Thymus (tissue), 11 donors: ENCODE measurements around the gene CHRNA9. TPM values are rescaled to one million over a fixed set of nuclear protein-coding genes. Genes with fewer than 3 reads are reported as not detected.

Experiments used
- DNase-seq, 9 donors: peaks; one replicate each; pipeline ENCODE4 v3.0.0-alpha.2; 2013; ENCODE audit warnings: low spot score in 9 of 9, low read depth in 6 of 9, missing footprints in 1 of 9
- H3K27ac ChIP-seq, 2 donors: one replicate each; pipeline ENCODE4 v1.5.1; 2013; ENCODE audit warnings: control low read depth in 1 of 2, low read depth in 1 of 2, low read length in 1 of 2, mild to moderate bottlenecking in 1 of 2, moderate library complexity in 1 of 2
- H3K27me3 ChIP-seq, 2 donors: one replicate each; pipeline ENCODE4 v1.5.1; 2013; ENCODE audit warnings: low read length in 1 of 2; ENCODE audit not compliant: control insufficient read depth in 2 of 2, insufficient read depth in 1 of 2
- H3K36me3 ChIP-seq, 2 donors: one replicate each; pipeline ENCODE4 v1.5.1; 2013; ENCODE audit warnings: low read length in 1 of 2, mild to moderate bottlenecking in 1 of 2, moderate library complexity in 1 of 2; ENCODE audit not compliant: control insufficient read depth in 2 of 2, insufficient read depth in 2 of 2
- H3K4me1 ChIP-seq, 2 donors: one replicate each; pipeline ENCODE4 v1.5.1; 2013; ENCODE audit warnings: low read length in 2 of 2; ENCODE audit not compliant: control insufficient read depth in 2 of 2, insufficient read depth in 2 of 2
- H3K4me3 ChIP-seq, 2 donors: one replicate each; pipeline ENCODE4 v1.5.1; 2013; ENCODE audit warnings: low read length in 2 of 2, control low read depth in 1 of 2, mild to moderate bottlenecking in 1 of 2
- H3K9me3 ChIP-seq, 2 donors: one replicate each; pipeline ENCODE4 v1.5.1; 2013; ENCODE audit warnings: low read length in 1 of 2, mild to moderate bottlenecking in 1 of 2; ENCODE audit not compliant: control insufficient read depth in 2 of 2, insufficient read depth in 1 of 2
- WGBS: extraction: QIAGEN DNeasy Blood & Tissue Kit; methylation state at CpG from one replicate; pipeline ENCODE4 v1.1.7; 2013; 5-methylcytosine and 5-hydroxymethylcytosine counted together
- polyA plus RNA-seq: library from polyadenylated mRNA; stranded (reverse); fragments of 200-250 nt; gene quantifications from one replicate; pipeline ENCODE4 v1.2.3, GENCODE V29; 2013
- total RNA-seq: library from RNA; stranded (reverse); fragments of 120-200 nt; gene quantifications from one replicate; pipeline ENCODE4 v1.2.4, GENCODE V29; 2013
- donor health status: healthy.

The CHRNA9 gene
- total and polyA plus RNA-seq, 2 donors = 0.68 to 0.99 TPM

DNA sequence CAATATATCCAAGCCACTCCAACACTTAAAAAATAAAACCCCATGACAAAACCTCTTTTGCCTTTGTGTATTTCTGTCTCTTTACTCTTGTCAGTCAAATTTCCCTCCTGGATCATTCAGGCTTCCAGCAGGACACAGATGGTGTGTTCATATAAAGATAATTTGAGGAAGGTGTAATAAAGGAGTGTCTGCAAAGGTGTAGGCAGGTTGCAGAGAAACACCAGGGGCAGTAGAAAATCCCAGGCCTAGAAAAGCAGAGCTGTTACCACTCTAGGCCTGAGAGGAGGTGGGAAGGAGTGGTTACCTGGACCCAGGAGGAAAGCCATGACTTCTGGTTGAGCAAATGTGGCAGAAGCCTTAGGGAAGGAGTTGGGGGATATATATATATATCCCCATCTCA lies 28.8 kb downstream of the CHRNA9 start:
- Histone ChIP-seq H3K4me3 (no peak overlapping the region), H3K36me3 (no peaks in the 10 kb centered on the region), H3K4me1 (no peaks in the 10 kb centered on the region), H3K27me3 (no peaks in the 10 kb centered on the region), H3K27ac (no peak overlapping the region), H3K9me3 (no peaks in the 10 kb centered on the region)
- no peak for DNase-seq

- 96% methylated on average over 2 of the region's 2 CpGs for WGBS
- DNase-seq = no peak
- H3K4me3 ChIP-seq = no peak overlapping the region
- no peaks in the 10 kb centered on the region for H3K36me3 ChIP-seq
- no peaks in the 10 kb centered on the region for H3K9me3 ChIP-seq
- H3K27ac ChIP-seq = no peak overlapping the region
- no peaks in the 10 kb centered on the region for H3K27me3 ChIP-seq
- no peaks in the 10 kb centered on the region for H3K4me1 ChIP-seq
Observed at GRCh38 chr4:40365766-40366165, 30.6 kb downstream of the CHRNA9 start.

- WGBS = 97% methylated on average over 4 of the region's 4 CpGs
- no peaks in the 10 kb centered on the region for H3K27me3 ChIP-seq
- H3K9me3 ChIP-seq = no peaks in the 10 kb centered on the region
- no peak overlapping the region for H3K27ac ChIP-seq
- H3K4me3 ChIP-seq = no peak overlapping the region
- H3K36me3 ChIP-seq = no peaks in the 10 kb centered on the region
- no peaks in the 10 kb centered on the region for H3K4me1 ChIP-seq
- DNase-seq = no peak
Observed at GRCh38 chr4:40367451-40367850, 32.3 kb downstream of the CHRNA9 start.

- Histone ChIP-seq H3K4me3 (no peak overlapping the region), H3K9me3 (no peaks in the 10 kb centered on the region), H3K27ac (no peak overlapping the region), H3K27me3 (no peaks in the 10 kb centered on the region), H3K36me3 (no peaks in the 10 kb centered on the region), H3K4me1 (no peaks in the 10 kb centered on the region)
- WGBS = 98% methylated on average over 3 of the region's 3 CpGs
- DNase-seq = no peak
Observed at GRCh38 chr4:40369437-40370274, 34.5 kb downstream of the CHRNA9 start.

DNA sequence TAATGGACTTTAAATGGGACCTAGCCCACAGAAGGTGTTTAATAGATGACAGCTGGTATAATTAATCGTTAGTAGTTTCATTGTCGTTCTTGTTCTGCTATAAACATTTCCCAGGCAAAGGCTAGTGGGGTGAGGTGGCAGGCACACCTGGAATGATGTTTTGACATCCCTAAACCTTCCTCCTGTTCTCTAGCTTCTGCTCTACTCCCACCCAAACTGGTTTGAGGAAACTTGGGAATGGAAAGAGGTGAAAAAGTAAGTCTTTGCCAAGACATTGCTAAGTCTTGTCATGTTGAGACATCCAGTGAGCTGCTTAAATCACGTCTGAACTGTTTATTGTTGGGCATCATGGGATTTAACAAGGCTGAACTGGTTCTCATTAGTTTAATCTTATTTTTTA lies 37.5 kb downstream of the CHRNA9 start:
- no peak for DNase-seq
- WGBS = 94% methylated on average over 3 of the region's 3 CpGs
- Histone ChIP-seq H3K9me3 (no peaks in the 10 kb centered on the region), H3K4me1 (no peaks in the 10 kb centered on the region), H3K27ac (no peak overlapping the region), H3K27me3 (no peaks in the 10 kb centered on the region), H3K36me3 (no peaks in the 10 kb centered on the region), H3K4me3 (no peak overlapping the region)

GRCh38 chr4:40373636-40374035 lies 38.5 kb downstream of the CHRNA9 start:
- 97% methylated on average over 3 of the region's 3 CpGs for WGBS

DNA sequence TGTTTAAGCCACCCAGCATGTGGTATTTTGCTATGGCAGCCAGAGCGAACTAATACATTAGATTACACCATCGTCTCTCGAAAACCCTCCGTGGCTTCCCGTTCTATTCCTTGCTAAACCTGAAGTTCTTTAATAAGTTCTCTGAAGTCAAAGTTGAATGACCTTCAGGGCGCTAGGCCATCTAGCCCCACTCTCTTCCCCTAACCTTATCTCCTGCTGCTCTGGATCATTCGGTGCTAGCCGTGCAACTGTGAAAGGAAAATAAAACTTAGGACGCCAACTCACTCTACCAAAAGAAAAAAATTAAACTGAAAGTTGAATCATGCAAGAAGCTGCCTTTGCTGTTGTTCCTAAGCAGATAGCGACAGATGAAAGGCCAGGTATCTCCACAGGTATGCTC lies 40.0 kb downstream of the CHRNA9 start:
- WGBS = 98% methylated on average over 10 of the region's 10 CpGs

More at GRCh38 chr4:40373636-40374035, 38.5 kb downstream of the CHRNA9 start:
- Histone ChIP-seq H3K27ac (no peak overlapping the region), H3K4me1 (no peaks in the 10 kb centered on the region), H3K4me3 (no peak overlapping the region), H3K27me3 (no peaks in the 10 kb centered on the region), H3K9me3 (no peaks in the 10 kb centered on the region), H3K36me3 (no peaks in the 10 kb centered on the region)
- DNase-seq = no peak

GRCh38 chr4:40375620-40376019 lies 40.5 kb downstream of the CHRNA9 start:
- H3K27me3 ChIP-seq = no peaks in the 10 kb centered on the region
- no peak overlapping the region for H3K27ac ChIP-seq
- DNase-seq = no peak
- H3K9me3 ChIP-seq = no peaks in the 10 kb centered on the region
- WGBS = 98% methylated on average over 2 of the region's 2 CpGs
- no peak overlapping the region for H3K4me3 ChIP-seq
- no peaks in the 10 kb centered on the region for H3K36me3 ChIP-seq
- H3K4me1 ChIP-seq = no peaks in the 10 kb centered on the region

More for the DNA sequence above, 40.0 kb downstream of the CHRNA9 start:
- Histone ChIP-seq H3K4me1 (no peaks in the 10 kb centered on the region), H3K4me3 (no peak overlapping the region), H3K27me3 (no peaks in the 10 kb centered on the region), H3K27ac (no peak overlapping the region), H3K36me3 (no peaks in the 10 kb centered on the region), H3K9me3 (no peaks in the 10 kb centered on the region)
- DNase-seq = no peak

GRCh38 chr4:40377512-40378365 lies 42.6 kb downstream of the CHRNA9 start:
- H3K27ac ChIP-seq = no peak overlapping the region
- no peaks in the 10 kb centered on the region for H3K4me1 ChIP-seq
- DNase-seq = no peak
- 90% methylated on average over 7 of the region's 7 CpGs for WGBS
- no peaks in the 10 kb centered on the region for H3K9me3 ChIP-seq
- H3K36me3 ChIP-seq = no peaks in the 10 kb centered on the region
- no peaks in the 10 kb centered on the region for H3K27me3 ChIP-seq
- no peak overlapping the region for H3K4me3 ChIP-seq
